Measurements from ENCODE around the gene INIP.

The INIP gene

GRCh38 chr9:112699230-112699629 lies 18.7 kb downstream of the INIP start (continued):
- TF ChIP-seq MZF1 (tag by site-specific recombination; IDR thresholded peaks at IDR 0.05; ENCODE audit: borderline replicate concordance) (no peak), HOXC10 (CRISPR knock-in tag; IDR thresholded peaks at IDR 0.05) (no peak), ZBTB17 (tag by site-specific recombination; IDR thresholded peaks at IDR 0.05) (no peak)
- TF ChIP-seq, protein P1, sequence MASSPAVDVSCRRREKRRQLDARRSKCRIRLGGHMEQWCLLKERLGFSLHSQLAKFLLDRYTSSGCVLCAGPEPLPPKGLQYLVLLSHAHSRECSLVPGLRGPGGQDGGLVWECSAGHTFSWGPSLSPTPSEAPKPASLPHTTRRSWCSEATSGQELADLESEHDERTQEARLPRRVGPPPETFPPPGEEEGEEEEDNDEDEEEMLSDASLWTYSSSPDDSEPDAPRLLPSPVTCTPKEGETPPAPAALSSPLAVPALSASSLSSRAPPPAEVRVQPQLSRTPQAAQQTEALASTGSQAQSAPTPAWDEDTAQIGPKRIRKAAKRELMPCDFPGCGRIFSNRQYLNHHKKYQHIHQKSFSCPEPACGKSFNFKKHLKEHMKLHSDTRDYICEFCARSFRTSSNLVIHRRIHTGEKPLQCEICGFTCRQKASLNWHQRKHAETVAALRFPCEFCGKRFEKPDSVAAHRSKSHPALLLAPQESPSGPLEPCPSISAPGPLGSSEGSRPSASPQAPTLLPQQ (tag by site-specific recombination; IDR thresholded peaks at IDR 0.05) = no peak

- POLR2A ChIA-PET = interaction anchor here (0.6 kb wide), 1 partner anchor 317 kb away, joined by 4 read pairs; no protein-coding TSS in a partner anchor
Observed at GRCh38 chr9:112696461-112696860, 21.5 kb downstream of the INIP start.

More at GRCh38 chr9:112696461-112696860, 21.5 kb downstream of the INIP start:
- Histone ChIP-seq H3K4me3 (ENCODE audit: low read depth, low read length) (no peak overlapping the region), H3K27ac (ENCODE audit: extremely low read depth, low read depth, low read length) (no peak overlapping the region), H3K36me3 (ENCODE audit: control insufficient read depth in 2 of 2, insufficient read depth in 1 of 2, low read length in 2 of 2) (peaks cover 0 to 9% of the 10 kb centered on the region in 2 experiments; a peak in 1 of 3 replicates), H3K4me1 (ENCODE audit: control insufficient read depth, insufficient read depth, low read length) (no peaks in the 10 kb centered on the region), H3K9me3 (ENCODE audit: control insufficient read depth, insufficient read depth, low read depth, low read length) (no peaks in the 10 kb centered on the region)
- no peak for TF ChIP-seq ZNF114 (tag by site-specific recombination; IDR thresholded peaks at IDR 0.05)
- TF ChIP-seq ZNF404 (tag by site-specific recombination; IDR thresholded peaks at IDR 0.05) = no peak
- TF ChIP-seq PRDM1 (tag by site-specific recombination; IDR thresholded peaks at IDR 0.05) = no peak
- TF ChIP-seq ZNF776 (tag by site-specific recombination; IDR thresholded peaks at IDR 0.05; ENCODE audit: borderline replicate concordance) = no peak
- TF ChIP-seq, protein P2, sequence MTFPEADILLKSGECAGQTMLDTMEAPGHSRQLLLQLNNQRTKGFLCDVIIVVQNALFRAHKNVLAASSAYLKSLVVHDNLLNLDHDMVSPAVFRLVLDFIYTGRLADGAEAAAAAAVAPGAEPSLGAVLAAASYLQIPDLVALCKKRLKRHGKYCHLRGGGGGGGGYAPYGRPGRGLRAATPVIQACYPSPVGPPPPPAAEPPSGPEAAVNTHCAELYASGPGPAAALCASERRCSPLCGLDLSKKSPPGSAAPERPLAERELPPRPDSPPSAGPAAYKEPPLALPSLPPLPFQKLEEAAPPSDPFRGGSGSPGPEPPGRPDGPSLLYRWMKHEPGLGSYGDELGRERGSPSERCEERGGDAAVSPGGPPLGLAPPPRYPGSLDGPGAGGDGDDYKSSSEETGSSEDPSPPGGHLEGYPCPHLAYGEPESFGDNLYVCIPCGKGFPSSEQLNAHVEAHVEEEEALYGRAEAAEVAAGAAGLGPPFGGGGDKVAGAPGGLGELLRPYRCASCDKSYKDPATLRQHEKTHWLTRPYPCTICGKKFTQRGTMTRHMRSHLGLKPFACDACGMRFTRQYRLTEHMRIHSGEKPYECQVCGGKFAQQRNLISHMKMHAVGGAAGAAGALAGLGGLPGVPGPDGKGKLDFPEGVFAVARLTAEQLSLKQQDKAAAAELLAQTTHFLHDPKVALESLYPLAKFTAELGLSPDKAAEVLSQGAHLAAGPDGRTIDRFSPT (tag by site-specific recombination; IDR thresholded peaks at IDR 0.05) = no peak
- TF ChIP-seq GLI4 (tag by site-specific recombination; IDR thresholded peaks at IDR 0.05) = no peak
- no peak for TF ChIP-seq ZBTB21 (tag by site-specific recombination; IDR thresholded peaks at IDR 0.05)
- no peak for TF ChIP-seq ZNF785 (tag by site-specific recombination; IDR thresholded peaks at IDR 0.05)
- TF ChIP-seq, protein P3, sequence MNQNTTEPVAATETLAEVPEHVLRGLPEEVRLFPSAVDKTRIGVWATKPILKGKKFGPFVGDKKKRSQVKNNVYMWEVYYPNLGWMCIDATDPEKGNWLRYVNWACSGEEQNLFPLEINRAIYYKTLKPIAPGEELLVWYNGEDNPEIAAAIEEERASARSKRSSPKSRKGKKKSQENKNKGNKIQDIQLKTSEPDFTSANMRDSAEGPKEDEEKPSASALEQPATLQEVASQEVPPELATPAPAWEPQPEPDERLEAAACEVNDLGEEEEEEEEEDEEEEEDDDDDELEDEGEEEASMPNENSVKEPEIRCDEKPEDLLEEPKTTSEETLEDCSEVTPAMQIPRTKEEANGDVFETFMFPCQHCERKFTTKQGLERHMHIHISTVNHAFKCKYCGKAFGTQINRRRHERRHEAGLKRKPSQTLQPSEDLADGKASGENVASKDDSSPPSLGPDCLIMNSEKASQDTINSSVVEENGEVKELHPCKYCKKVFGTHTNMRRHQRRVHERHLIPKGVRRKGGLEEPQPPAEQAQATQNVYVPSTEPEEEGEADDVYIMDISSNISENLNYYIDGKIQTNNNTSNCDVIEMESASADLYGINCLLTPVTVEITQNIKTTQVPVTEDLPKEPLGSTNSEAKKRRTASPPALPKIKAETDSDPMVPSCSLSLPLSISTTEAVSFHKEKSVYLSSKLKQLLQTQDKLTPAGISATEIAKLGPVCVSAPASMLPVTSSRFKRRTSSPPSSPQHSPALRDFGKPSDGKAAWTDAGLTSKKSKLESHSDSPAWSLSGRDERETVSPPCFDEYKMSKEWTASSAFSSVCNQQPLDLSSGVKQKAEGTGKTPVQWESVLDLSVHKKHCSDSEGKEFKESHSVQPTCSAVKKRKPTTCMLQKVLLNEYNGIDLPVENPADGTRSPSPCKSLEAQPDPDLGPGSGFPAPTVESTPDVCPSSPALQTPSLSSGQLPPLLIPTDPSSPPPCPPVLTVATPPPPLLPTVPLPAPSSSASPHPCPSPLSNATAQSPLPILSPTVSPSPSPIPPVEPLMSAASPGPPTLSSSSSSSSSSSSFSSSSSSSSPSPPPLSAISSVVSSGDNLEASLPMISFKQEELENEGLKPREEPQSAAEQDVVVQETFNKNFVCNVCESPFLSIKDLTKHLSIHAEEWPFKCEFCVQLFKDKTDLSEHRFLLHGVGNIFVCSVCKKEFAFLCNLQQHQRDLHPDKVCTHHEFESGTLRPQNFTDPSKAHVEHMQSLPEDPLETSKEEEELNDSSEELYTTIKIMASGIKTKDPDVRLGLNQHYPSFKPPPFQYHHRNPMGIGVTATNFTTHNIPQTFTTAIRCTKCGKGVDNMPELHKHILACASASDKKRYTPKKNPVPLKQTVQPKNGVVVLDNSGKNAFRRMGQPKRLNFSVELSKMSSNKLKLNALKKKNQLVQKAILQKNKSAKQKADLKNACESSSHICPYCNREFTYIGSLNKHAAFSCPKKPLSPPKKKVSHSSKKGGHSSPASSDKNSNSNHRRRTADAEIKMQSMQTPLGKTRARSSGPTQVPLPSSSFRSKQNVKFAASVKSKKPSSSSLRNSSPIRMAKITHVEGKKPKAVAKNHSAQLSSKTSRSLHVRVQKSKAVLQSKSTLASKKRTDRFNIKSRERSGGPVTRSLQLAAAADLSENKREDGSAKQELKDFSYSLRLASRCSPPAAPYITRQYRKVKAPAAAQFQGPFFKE (tag by site-specific recombination; IDR thresholded peaks at IDR 0.05; ENCODE audit: borderline replicate concordance) = no peak
- TF ChIP-seq GLIS2 (tag by site-specific recombination; IDR thresholded peaks at IDR 0.05) = no peak
- no peak for TF ChIP-seq ZNF48 (tag by site-specific recombination; IDR thresholded peaks at IDR 0.05)
- no peak for TF ChIP-seq ZNF561 (tag by site-specific recombination; IDR thresholded peaks at IDR 0.05; ENCODE audit: borderline replicate concordance)
- no peak for TF ChIP-seq ZXDB (tag by site-specific recombination; IDR thresholded peaks at IDR 0.05)
- TF ChIP-seq ZNF302 (tag by site-specific recombination; IDR thresholded peaks at IDR 0.05; ENCODE audit: low read depth) = no peak
- no peak for TF ChIP-seq ZNF394 (tag by site-specific recombination; IDR thresholded peaks at IDR 0.05; ENCODE audit: borderline replicate concordance)
- no peak for TF ChIP-seq ZFP69B (tag by site-specific recombination; IDR thresholded peaks at IDR 0.05)
- CTCF ChIA-PET = interaction anchor here (0.8 to 1.3 kb wide), 3 partner anchors 12 to 207 kb away, joined by 3 to 5 read pairs (median 3); no protein-coding TSS in a partner anchor
